HepG2 (cell line): ENCODE measurements around the gene NUCB1. TPM values are rescaled to one million over a fixed set of nuclear protein-coding genes. Genes with fewer than 3 reads are reported as not detected.

ENCODE experiments used
- CBFB ChIP-seq: sonication (generic); formaldehyde crosslinking; IDR thresholded peaks from 2 replicates; pipeline ENCODE4 v1.4.0; 2020; ENCODE audit warnings: missing genetic modification reagents
- CBX5 ChIP-seq: sonication (generic); formaldehyde crosslinking; IDR thresholded peaks from 2 replicates; pipeline ENCODE4 v1.4.0; 2020; ENCODE audit warnings: missing genetic modification reagents, borderline replicate concordance
- CREBL2 ChIP-seq: sonication (generic); formaldehyde crosslinking; IDR thresholded peaks from 2 replicates; pipeline ENCODE4 v1.8.1; 2023; ENCODE audit warnings: missing genetic modification reagents, mild to moderate bottlenecking, borderline replicate concordance
- DMTF1 ChIP-seq: sonication (generic); formaldehyde crosslinking; IDR thresholded peaks from 2 replicates; pipeline ENCODE4 v1.4.0; 2020; ENCODE audit warnings: mild to moderate bottlenecking, missing genetic modification reagents
- HMG20A ChIP-seq: IDR thresholded peaks from 2 replicates; pipeline ENCODE4 v1.6.1; 2016; ENCODE audit warnings: borderline replicate concordance
- HNF1B ChIP-seq: sonication (generic); formaldehyde crosslinking; IDR thresholded peaks from 2 replicates; pipeline ENCODE4 v1.5.1; 2020; ENCODE audit warnings: mild to moderate bottlenecking, moderate library complexity, missing genetic modification reagents
- KDM4B ChIP-seq: sonication (generic); formaldehyde crosslinking; IDR thresholded peaks from 2 replicates; pipeline ENCODE4 v1.4.0; 2020; ENCODE audit warnings: missing genetic modification reagents
- LRRFIP1 ChIP-seq: sonication (generic); formaldehyde crosslinking; conservative IDR thresholded peaks from 2 replicates; pipeline ENCODE4 v1.4.0; 2020; ENCODE audit warnings: missing genetic modification reagents
- MYPOP ChIP-seq: sonication (generic); formaldehyde crosslinking; IDR thresholded peaks from 2 replicates; pipeline ENCODE4 v1.8.1; 2023; ENCODE audit warnings: mild to moderate bottlenecking, moderate library complexity, missing genetic modification reagents
- MZF1 ChIP-seq: sonication (generic); formaldehyde crosslinking; IDR thresholded peaks from 2 replicates; pipeline ENCODE4 v1.8.1; 2023; ENCODE audit warnings: mild to moderate bottlenecking, missing genetic modification reagents, borderline replicate concordance
- PATZ1 ChIP-seq: sonication (generic); formaldehyde crosslinking; IDR thresholded peaks from 2 replicates; pipeline ENCODE4 v1.4.0; 2020; ENCODE audit warnings: missing genetic modification reagents
- PHB2 ChIP-seq: fragments of 450-650 bp; IDR thresholded peaks from 2 replicates; pipeline ENCODE4 v1.6.1; 2018; ENCODE audit not compliant: partially characterized antibody
- RARA ChIP-seq: IDR thresholded peaks from 2 replicates; pipeline ENCODE4 v1.6.1; 2016; ENCODE audit warnings: missing genetic modification reagents, missing compliant biosample characterization
- SMARCE1 ChIP-seq: fragments of 450-650 bp; IDR thresholded peaks from 2 replicates; pipeline ENCODE4 v1.6.1; 2017; ENCODE audit warnings: borderline replicate concordance
- ZBTB37 ChIP-seq: sonication (generic); formaldehyde crosslinking; IDR thresholded peaks from 2 replicates; pipeline ENCODE4 v1.4.0; 2020; ENCODE audit warnings: mild to moderate bottlenecking, missing genetic modification reagents
- ZMYM2 ChIP-seq: sonication (generic); formaldehyde crosslinking; IDR thresholded peaks from 2 replicates; pipeline ENCODE4 v1.8.0; 2022; ENCODE audit warnings: mild to moderate bottlenecking, missing genetic modification reagents
- ZNF619 ChIP-seq: sonication (generic); formaldehyde crosslinking; IDR thresholded peaks from 2 replicates; pipeline ENCODE4 v1.4.0; 2020; ENCODE audit warnings: mild to moderate bottlenecking, missing genetic modification reagents
- ZNF713 ChIP-seq: sonication (generic); formaldehyde crosslinking; IDR thresholded peaks from 2 replicates; pipeline ENCODE4 v1.4.0; 2020; ENCODE audit warnings: mild to moderate bottlenecking, missing genetic modification reagents
- polyA plus RNA-seq, 8 experiments: library from polyadenylated mRNA; depleted of rRNA in 3 of 8; stranded (reverse) in 7 of 8; unstranded in 1 of 8; fragments of >200 nt; fragmentation: Illumina TruSeq in 4 of 8; extraction: Trizol in 4 of 8; gene quantifications; 2 replicates each; pipeline versions ENCODE4 v1.2.1 to v1.2.3, GENCODE V29; 2011 to 2016; ENCODE audit warnings: low read depth in 4 of 8, missing spikeins in 1 of 8, mixed read lengths in 1 of 8; ENCODE audit not compliant: insufficient read depth in 1 of 8
- total RNA-seq, 5 experiments: library from RNA; depleted of rRNA; stranded (reverse); fragments of >200 nt; fragmentation: Illumina TruSeq; extraction: Trizol; gene quantifications; 2 replicates each; pipeline ENCODE4 v1.2.3, GENCODE V29; 2016; ENCODE audit warnings: low read depth in 1 of 5
- TF ChIP-seq, protein P1 (sequence below): sonication (generic); formaldehyde crosslinking; IDR thresholded peaks from 2 replicates; pipeline ENCODE4 v1.5.0; 2020; ENCODE audit warnings: missing genetic modification reagents

NUCB1 gene
- total and polyA plus RNA-seq, 2 of the 13 experiments (the other 11 are each of a cell fraction or from before 2014, with no cell fraction given), result 82.3 to 106 TPM

DNA sequence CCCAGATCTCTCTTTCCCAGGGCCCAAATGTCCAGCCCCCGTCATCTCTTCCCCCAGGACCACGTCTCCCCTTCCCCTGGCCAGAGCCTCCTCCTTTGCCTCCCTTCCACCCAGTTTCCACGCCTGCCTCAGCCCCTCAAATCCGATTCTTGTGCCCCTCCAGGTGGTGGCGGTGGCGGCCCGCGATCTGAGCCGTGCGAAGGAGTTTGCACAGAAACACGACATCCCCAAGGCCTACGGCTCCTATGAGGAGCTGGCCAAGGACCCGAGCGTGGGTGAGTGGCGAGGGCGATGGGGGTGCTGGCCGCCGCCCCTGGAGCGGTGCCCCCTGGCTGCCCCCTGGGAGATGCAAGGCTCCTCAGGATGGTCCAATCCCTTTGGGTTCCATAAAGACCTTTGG, 34.7 kb downstream of the NUCB1 start (continued):
- no peak for TF ChIP-seq MYPOP
- no peak for TF ChIP-seq RARA (CRISPR knock-in tag)
- no peak for TF ChIP-seq MZF1 (CRISPR knock-in tag)
- no peak for TF ChIP-seq ZNF713
- TF ChIP-seq, protein P1, sequence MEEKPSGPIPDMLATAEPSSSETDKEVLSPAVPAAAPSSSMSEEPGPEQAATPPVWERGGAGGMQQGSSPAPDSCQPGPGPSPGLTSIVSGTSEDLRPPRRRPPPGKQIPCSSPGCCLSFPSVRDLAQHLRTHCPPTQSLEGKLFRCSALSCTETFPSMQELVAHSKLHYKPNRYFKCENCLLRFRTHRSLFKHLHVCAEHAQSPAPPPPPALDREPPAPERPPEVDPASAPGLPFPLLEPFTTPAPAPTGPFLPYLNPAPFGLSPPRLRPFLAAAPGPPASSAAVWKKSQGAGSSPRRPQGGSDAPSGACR (CRISPR knock-in tag), result no peak
- TF ChIP-seq HMG20A (CRISPR knock-in tag), result no peak
- no peak for TF ChIP-seq LRRFIP1
- no peak for TF ChIP-seq KDM4B (CRISPR knock-in tag)
- no peak for TF ChIP-seq CBFB (CRISPR knock-in tag)
- no peak for TF ChIP-seq ZMYM2 (CRISPR knock-in tag)
- TF ChIP-seq DMTF1 (CRISPR knock-in tag), result no peak
- TF ChIP-seq PHB2, result no peak
- no peak for TF ChIP-seq ZBTB37 (CRISPR knock-in tag)
- no peak for TF ChIP-seq SMARCE1
- no peak for TF ChIP-seq CREBL2
- no peak for TF ChIP-seq PATZ1
- TF ChIP-seq ZNF619 (CRISPR knock-in tag), result no peak
- TF ChIP-seq CBX5, result no peak
- no peak for TF ChIP-seq HNF1B
